SK-N-SH (cell line): ENCODE measurements around the gene RDX.
"Not testable (repeated sequence)": the region's sequence is repeated elsewhere in the genome, so short reads cannot be mapped to it uniquely, and the experiment has no call there.

Experiments used
- CHD2 ChIP-seq: fragments of 150-350 bp; IDR thresholded peaks from 2 replicates; pipeline ENCODE4 v1.6.1; 2018; ENCODE audit warnings: low read length; ENCODE audit not compliant: partially characterized antibody
- EP300 ChIP-seq, 2 experiments: IDR thresholded peaks; 2 replicates each; pipeline versions ENCODE4 v1.4.0 to v1.6.1; 2012; ENCODE audit warnings: borderline replicate concordance in 1 of 2, low read depth in 1 of 2, low read length in 1 of 2
- EZH2phosphoT487 ChIP-seq: fragments of 200-600 bp; sonication (generic); IDR thresholded peaks from 2 replicates; pipeline ENCODE4 v1.6.1; 2017; ENCODE audit warnings: low read depth, mixed run types, mild to moderate bottlenecking, antibody characterized with exemption, moderate library complexity, borderline replicate concordance
- FOXM1 ChIP-seq: IDR thresholded peaks from 2 replicates; pipeline ENCODE4 v1.4.0; 2012; ENCODE audit warnings: low read depth, mild to moderate bottlenecking
- GABPA ChIP-seq: IDR thresholded peaks from 2 replicates; pipeline ENCODE4 v1.4.0; 2012; ENCODE audit warnings: low read depth, mild to moderate bottlenecking
- GATA2 ChIP-seq: sonication (generic); formaldehyde crosslinking; IDR thresholded peaks from 2 replicates; pipeline ENCODE4 v1.5.0; 2020; ENCODE audit warnings: mild to moderate bottlenecking, missing genetic modification reagents
- POLR2AphosphoS5 ChIP-seq: IDR thresholded peaks from 2 replicates; pipeline ENCODE4 v1.6.1; 2012; ENCODE audit warnings: low read depth, low read length
- RAD21 ChIP-seq: IDR thresholded peaks from 2 replicates; pipeline ENCODE4 v1.6.1; 2012; ENCODE audit warnings: mild to moderate bottlenecking, low read length
- RFX5 ChIP-seq: IDR thresholded peaks from 2 replicates; pipeline ENCODE4 v1.6.1; 2012; ENCODE audit warnings: mild to moderate bottlenecking, improper control_type of control experiment, low read length
- SIN3A ChIP-seq: IDR thresholded peaks from 2 replicates; pipeline ENCODE4 v1.6.1; 2012; ENCODE audit warnings: low read depth, mild to moderate bottlenecking, low read length, moderate library complexity, borderline replicate concordance
- TAF1 ChIP-seq: IDR thresholded peaks from 2 replicates; pipeline ENCODE4 v1.6.1; 2012; ENCODE audit warnings: low read depth, mild to moderate bottlenecking, low read length, moderate library complexity, borderline replicate concordance
- TF ChIP-seq, protein P1 (sequence below): fragments of 200-600 bp; sonication (generic); IDR thresholded peaks from 2 replicates; pipeline ENCODE4 v1.6.1; 2017; ENCODE audit warnings: antibody characterized with exemption, mild to moderate bottlenecking, moderate library complexity
- TF ChIP-seq, protein P2 (sequence below): fragments of 150-350 bp; IDR thresholded peaks from 2 replicates; pipeline ENCODE4 v1.6.1; 2017; ENCODE audit warnings: antibody characterized with exemption, low read length, low read depth, borderline replicate concordance
- TF ChIP-seq, protein P3 (sequence below): IDR thresholded peaks from 2 replicates; pipeline ENCODE4 v1.4.0; 2012; ENCODE audit warnings: low read depth

DNA sequence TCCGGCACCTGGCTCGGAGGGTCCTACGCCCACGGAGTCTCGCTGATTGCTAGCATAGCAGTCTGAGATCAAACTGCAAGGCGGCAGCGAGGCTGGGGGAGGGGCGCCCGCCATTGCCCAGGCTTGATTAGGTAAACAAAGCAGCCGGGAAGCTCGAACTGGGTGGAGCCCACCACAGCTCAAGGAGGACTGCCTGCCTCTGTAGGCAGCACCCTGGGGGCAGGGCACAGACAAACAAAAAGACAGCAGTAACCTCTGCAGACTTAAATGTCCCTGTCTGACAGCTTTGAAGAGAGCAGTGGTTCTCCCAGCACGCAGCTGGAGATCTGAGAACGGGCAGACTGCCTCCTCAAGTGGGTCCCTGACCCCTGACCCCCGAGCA is 87.1 kb downstream of the RDX start:
- not testable (repeated sequence) for TF ChIP-seq RFX5; TAF1; POLR2AphosphoS5; FOXM1; EP300 (IDR thresholded peaks at IDR 0.05; ENCODE audit: borderline replicate concordance in 1 of 2, low read depth in 1 of 2, low read length in 1 of 2); GATA2 (CRISPR knock-in tag); EZH2phosphoT487; GABPA; CHD2; SIN3A; RAD21
- TF ChIP-seq, protein P1, sequence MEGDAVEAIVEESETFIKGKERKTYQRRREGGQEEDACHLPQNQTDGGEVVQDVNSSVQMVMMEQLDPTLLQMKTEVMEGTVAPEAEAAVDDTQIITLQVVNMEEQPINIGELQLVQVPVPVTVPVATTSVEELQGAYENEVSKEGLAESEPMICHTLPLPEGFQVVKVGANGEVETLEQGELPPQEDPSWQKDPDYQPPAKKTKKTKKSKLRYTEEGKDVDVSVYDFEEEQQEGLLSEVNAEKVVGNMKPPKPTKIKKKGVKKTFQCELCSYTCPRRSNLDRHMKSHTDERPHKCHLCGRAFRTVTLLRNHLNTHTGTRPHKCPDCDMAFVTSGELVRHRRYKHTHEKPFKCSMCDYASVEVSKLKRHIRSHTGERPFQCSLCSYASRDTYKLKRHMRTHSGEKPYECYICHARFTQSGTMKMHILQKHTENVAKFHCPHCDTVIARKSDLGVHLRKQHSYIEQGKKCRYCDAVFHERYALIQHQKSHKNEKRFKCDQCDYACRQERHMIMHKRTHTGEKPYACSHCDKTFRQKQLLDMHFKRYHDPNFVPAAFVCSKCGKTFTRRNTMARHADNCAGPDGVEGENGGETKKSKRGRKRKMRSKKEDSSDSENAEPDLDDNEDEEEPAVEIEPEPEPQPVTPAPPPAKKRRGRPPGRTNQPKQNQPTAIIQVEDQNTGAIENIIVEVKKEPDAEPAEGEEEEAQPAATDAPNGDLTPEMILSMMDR, result not testable (repeated sequence)
- TF ChIP-seq, protein P2, sequence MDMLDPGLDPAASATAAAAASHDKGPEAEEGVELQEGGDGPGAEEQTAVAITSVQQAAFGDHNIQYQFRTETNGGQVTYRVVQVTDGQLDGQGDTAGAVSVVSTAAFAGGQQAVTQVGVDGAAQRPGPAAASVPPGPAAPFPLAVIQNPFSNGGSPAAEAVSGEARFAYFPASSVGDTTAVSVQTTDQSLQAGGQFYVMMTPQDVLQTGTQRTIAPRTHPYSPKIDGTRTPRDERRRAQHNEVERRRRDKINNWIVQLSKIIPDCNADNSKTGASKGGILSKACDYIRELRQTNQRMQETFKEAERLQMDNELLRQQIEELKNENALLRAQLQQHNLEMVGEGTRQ, result not testable (repeated sequence)
- TF ChIP-seq, protein P3, sequence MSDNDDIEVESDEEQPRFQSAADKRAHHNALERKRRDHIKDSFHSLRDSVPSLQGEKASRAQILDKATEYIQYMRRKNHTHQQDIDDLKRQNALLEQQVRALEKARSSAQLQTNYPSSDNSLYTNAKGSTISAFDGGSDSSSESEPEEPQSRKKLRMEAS, result not testable (repeated sequence)
